GM12892 (cell line): ENCODE measurements around the gene PIK3C2B.

Experiments
- POLR2A ChIP-seq: IDR thresholded peaks from 2 replicates; pipeline ENCODE4 v1.6.1; 2011; ENCODE audit warnings: low read depth, low read length, control low read depth
- POLR2AphosphoS5 ChIP-seq: IDR thresholded peaks from 2 replicates; pipeline ENCODE4 v1.6.1; 2011; ENCODE audit warnings: low read depth, low read length, control low read depth
- TAF1 ChIP-seq: IDR thresholded peaks from 2 replicates; pipeline ENCODE4 v1.6.1; 2011; ENCODE audit warnings: low read depth, mild to moderate bottlenecking, control low read depth, low read length, borderline replicate concordance

DNA sequence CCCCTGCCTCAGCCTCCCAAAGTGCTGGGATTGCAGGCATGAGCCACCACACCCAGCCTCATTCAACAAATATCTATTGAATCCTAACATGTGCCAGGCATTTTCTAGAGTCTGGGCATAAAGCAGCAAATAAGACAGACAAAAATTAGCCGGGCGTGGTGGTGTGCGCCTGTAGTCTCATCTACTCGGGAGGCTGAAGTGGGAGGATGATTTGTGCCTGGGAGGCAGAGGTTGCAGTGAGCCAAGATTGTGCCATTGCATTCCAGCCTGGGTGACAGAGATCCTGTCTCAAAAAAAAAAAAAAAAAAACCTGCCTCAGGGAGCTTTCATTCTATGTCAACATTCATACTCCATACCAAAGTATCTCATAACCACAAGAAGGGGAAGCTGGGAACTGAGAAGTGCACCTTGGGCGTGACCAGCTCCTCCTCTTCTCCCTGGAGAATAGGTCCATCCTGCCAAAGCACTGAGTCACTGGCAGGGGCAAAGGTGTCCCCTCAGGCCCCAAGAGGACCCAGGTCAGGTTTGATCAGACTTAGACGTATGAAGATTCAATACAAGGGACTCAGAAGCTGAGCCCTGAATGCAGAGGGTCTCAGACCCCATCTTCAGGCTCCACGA, 46.2 kb downstream of the PIK3C2B start:
- TF ChIP-seq POLR2A (no peak), TAF1 (no peak), POLR2AphosphoS5 (no peak)
